Hematopoietic multipotent progenitor cell treated with erythropoietin and hydrocortisone succinate and interleukin-3 and kit ligand, for 15 days (in vitro differentiated cells): ENCODE data around the gene GPR180.

ENCODE experiments used
- DNase-seq: peaks from one replicate; pipeline ENCODE4 v3.0.0-alpha.2; 2015; ENCODE audit warnings: low spot score

GPR180 gene

GRCh38 chr13:94601446-94602431 lies at the start of gene GPR180:
Gene GPR180, plus strand, starts transcription at chr13:94601857. Its CDS starts 71 bp downstream, at chr13:94601928.
- peak; percentile 84 for DNase-seq

GRCh38 chr13:94552095-94552494 lies 49.6 kb upstream of the GPR180 start:
- DNase-seq = no peak

- no peak for DNase-seq
Observed at GRCh38 chr13:94553766-94554165, 47.9 kb upstream of the GPR180 start.

GRCh38 chr13:94556041-94556440 lies 45.6 kb upstream of the GPR180 start:
- DNase-seq = no peak

- no peak for DNase-seq
Observed at GRCh38 chr13:94556621-94557020, 45.0 kb upstream of the GPR180 start.

GRCh38 chr13:94557684-94558235 lies 43.9 kb upstream of the GPR180 start:
- no peak for DNase-seq

- peak; percentile 9 for DNase-seq
Observed at GRCh38 chr13:94558716-94559115, 42.9 kb upstream of the GPR180 start.

GRCh38 chr13:94559222-94559795 lies 42.3 kb upstream of the GPR180 start:
- DNase-seq = no peak

GRCh38 chr13:94560116-94560515 lies 41.5 kb upstream of the GPR180 start:
- DNase-seq = no peak

GRCh38 chr13:94561126-94561525 lies 40.5 kb upstream of the GPR180 start:
- no peak for DNase-seq

- no peak for DNase-seq
Observed at GRCh38 chr13:94567581-94567980, 34.1 kb upstream of the GPR180 start.

- no peak for DNase-seq
Observed at GRCh38 chr13:94568443-94568842, 33.2 kb upstream of the GPR180 start.

- no peak for DNase-seq
Observed at GRCh38 chr13:94569615-94570014, 32.0 kb upstream of the GPR180 start.

GRCh38 chr13:94579063-94579462 lies 22.6 kb upstream of the GPR180 start:
- no peak for DNase-seq

- no peak for DNase-seq
Observed at GRCh38 chr13:94583926-94584325, 17.7 kb upstream of the GPR180 start.

GRCh38 chr13:94585543-94586101 lies 16.0 kb upstream of the GPR180 start:
- no peak for DNase-seq

GRCh38 chr13:94586371-94586770 lies 15.3 kb upstream of the GPR180 start:
- DNase-seq = no peak

GRCh38 chr13:94588541-94588940 lies 13.1 kb upstream of the GPR180 start:
- no peak for DNase-seq

- DNase-seq = no peak
Observed at GRCh38 chr13:94590744-94591143, 10.9 kb upstream of the GPR180 start.

- DNase-seq = peak; percentile 36
Observed at GRCh38 chr13:94595001-94595949, 6.4 kb upstream of the GPR180 start.

- peak; percentile 83 for DNase-seq
Observed at GRCh38 chr13:94595950-94596574, 5.6 kb upstream of the GPR180 start, which contains the start of gene TGDS. Gene TGDS, minus strand, starts transcription at chr13:94596152. Its CDS starts 16 bp downstream, at chr13:94596136.
